Right forelimb (tissue), 1 donor: Measurements from ENCODE around the gene CEACAM18.

Experiments used
- DNase-seq: peaks from one replicate; pipeline ENCODE4 v3.0.0-alpha.2; 2018

CEACAM18 gene

DNA sequence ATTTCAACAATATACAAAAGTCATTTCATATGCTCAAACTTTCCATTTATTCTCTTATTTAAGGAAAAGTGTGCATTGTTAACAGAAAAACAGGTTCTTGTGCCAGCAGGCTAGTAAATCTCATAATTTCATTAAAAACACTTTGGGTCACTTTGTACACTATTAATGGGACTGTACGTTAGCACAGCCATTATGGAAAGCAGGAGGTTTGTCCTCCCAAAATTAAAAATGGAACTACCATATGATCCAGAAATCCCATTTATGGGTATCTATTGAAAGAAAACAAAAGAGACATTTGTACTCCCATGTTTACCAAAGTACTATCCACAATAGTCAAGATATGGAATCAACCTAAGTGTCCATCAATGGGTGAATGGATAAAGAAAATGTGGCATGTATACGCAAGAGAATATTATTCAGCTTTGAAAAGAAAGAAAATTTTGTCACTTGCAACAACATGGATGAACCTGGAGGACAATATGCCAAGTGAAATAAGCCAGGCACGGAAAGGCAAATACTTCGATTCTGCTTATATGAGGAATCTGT is 61.6 kb downstream of the CEACAM18 start:
- DNase-seq = no peak
